Lower lobe of right lung (tissue), 2 donors: ENCODE measurements around the gene SLC35D3. TPM values are rescaled to one million over a fixed set of nuclear protein-coding genes. Genes with fewer than 3 reads are reported as not detected.
"Not testable (repeated sequence)": the region's sequence is repeated elsewhere in the genome, so short reads cannot be mapped to it uniquely, and the experiment has no call there.

Experiments
- ATAC-seq, 2 donors: fragments of 200-7000 bp; cut with Tn5 transposase; one replicate each; pipeline ENCODE4 v1.9.1; 2020 to 2022; ENCODE audit warnings: mild to moderate bottlenecking in 2 of 2, moderate library complexity in 2 of 2
- DNase-seq: peaks from one replicate; pipeline ENCODE4 v3.0.0-alpha.2; 2020
- H3K27ac ChIP-seq: fragments of 200-600 bp; one replicate; pipeline ENCODE4 v1.8.0; 2022
- H3K27me3 ChIP-seq: fragments of 200-600 bp; one replicate; pipeline ENCODE4 v1.8.0; 2022; ENCODE audit warnings: low read depth
- H3K36me3 ChIP-seq: fragments of 200-600 bp; one replicate; pipeline ENCODE4 v1.8.0; 2022; ENCODE audit warnings: mild to moderate bottlenecking
- H3K4me1 ChIP-seq: fragments of 200-600 bp; one replicate; pipeline ENCODE4 v1.8.0; 2022
- H3K4me3 ChIP-seq: fragments of 200-600 bp; one replicate; pipeline ENCODE4 v1.8.0; 2022; ENCODE audit warnings: mild to moderate bottlenecking
- H3K9me3 ChIP-seq: fragments of 200-600 bp; one replicate; pipeline ENCODE4 v1.8.0; 2022
- intact Hi-C: fragments of 100-400 bp; cut with DNase I; formaldehyde crosslinking; loops from one replicate; pipeline ENCODE4 v1.11.0; 2022
- total RNA-seq: library from RNA; stranded (reverse); fragmentation: NEBNext Ultra II Directional; extraction: Animal tissue kit (Norgen Biotek cat#: 25700); gene quantifications from one replicate; pipeline ENCODE4 v1.2.1, GENCODE V29; 2021
- TF ChIP-seq, protein P1 (sequence below): fragments of 200-600 bp; IDR thresholded peaks from one replicate; pipeline ENCODE4 v1.8.0; 2022; ENCODE audit warnings: antibody characterized with exemption, mild to moderate bottlenecking
- donor health status: DM: no; HTN: yes; CAD: no; lungs with severe emphysema.

Gene SLC35D3
- total RNA-seq, 1 donor from 2014 or later: not detected

DNA sequence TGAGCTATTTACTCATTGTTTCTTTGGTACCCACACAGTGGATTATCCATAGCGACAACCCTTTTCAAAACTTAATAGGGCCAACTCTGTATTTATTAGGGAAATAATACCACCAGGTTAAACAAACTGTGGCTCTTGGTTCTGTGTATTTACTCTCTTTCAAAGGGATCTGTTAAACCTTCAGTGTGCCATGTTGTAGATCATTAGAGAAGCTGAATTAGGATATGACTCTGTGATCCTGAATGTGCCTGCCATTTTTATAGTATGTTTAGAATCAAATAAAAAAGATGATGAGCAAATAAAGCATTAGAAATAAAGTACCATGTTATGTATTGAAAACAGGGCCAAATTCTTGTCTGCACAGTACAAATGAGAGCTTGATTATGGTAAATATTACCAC lies 25.0 kb upstream of the SLC35D3 start:
- Histone ChIP-seq H3K4me1 (no peaks in the 10 kb centered on the region), H3K27me3 (no peaks in the 10 kb centered on the region), H3K27ac (no peak overlapping the region), H3K9me3 (no peaks in the 10 kb centered on the region), H3K36me3 (peaks cover 23% of the 10 kb centered on the region), H3K4me3 (no peak overlapping the region)
- TF ChIP-seq, protein P1, sequence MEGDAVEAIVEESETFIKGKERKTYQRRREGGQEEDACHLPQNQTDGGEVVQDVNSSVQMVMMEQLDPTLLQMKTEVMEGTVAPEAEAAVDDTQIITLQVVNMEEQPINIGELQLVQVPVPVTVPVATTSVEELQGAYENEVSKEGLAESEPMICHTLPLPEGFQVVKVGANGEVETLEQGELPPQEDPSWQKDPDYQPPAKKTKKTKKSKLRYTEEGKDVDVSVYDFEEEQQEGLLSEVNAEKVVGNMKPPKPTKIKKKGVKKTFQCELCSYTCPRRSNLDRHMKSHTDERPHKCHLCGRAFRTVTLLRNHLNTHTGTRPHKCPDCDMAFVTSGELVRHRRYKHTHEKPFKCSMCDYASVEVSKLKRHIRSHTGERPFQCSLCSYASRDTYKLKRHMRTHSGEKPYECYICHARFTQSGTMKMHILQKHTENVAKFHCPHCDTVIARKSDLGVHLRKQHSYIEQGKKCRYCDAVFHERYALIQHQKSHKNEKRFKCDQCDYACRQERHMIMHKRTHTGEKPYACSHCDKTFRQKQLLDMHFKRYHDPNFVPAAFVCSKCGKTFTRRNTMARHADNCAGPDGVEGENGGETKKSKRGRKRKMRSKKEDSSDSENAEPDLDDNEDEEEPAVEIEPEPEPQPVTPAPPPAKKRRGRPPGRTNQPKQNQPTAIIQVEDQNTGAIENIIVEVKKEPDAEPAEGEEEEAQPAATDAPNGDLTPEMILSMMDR: no peak
- intact Hi-C loops: no loop called here
- DNase-seq: no peak
- ATAC-seq: no peak

DNA sequence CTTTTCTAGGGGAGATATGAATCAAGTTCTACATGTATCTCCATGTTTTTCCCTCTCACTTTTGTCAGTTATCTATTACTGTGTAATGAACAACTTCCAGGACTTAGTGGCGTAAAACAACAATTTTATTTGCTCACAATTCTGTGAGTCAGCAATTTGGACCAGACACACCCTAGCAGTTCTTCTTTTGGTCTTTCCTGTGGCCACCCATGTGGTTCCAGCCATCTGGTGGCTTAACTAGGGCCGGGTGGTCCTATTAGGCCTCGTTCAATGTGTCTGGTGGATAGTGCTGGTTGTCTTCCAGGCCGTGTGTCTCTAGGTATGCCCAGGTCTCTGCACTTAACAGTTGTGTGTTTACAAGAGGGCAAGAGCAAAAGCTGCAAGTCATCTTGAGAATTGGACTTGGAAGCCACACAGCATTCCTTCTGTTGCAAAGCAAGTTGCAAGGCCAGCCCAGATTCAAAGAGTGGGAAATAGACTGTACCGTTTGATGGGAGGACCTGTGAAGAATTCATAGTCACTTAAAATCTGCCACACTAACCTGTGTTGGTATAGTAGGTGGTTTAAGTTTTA lies 20.8 kb upstream of the SLC35D3 start:
- TF ChIP-seq, protein P1: no peak
- DNase-seq (no peak), ATAC-seq (no peak)
- Histone ChIP-seq H3K9me3 (no peaks in the 10 kb centered on the region), H3K36me3 (peaks cover 35% of the 10 kb centered on the region), H3K27me3 (no peaks in the 10 kb centered on the region), H3K4me3 (no peak overlapping the region), H3K4me1 (no peaks in the 10 kb centered on the region), H3K27ac (no peak overlapping the region)
- intact Hi-C loops: no loop called here

DNA sequence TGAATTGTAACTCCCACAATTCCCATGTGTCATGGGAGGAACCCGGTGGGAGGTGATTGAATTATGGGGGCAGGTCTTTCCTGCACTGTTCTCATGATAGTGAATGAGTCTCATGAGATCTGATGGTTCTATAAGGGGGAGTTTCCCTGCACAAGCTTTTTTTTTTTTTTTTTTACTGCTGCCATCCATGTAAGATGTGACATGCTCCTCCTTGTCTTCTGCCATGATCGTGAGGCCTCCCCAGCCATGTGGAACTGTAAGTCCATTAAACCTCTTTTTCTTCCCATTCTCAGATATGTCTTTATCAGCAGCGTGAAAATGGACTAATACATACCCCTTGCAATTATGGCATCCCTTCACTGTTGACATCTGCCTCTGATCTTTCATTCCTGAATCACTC lies 17.6 kb upstream of the SLC35D3 start:
- H3K4me1 ChIP-seq, H3K27me3 ChIP-seq, intact Hi-C loops, H3K27ac ChIP-seq, H3K9me3 ChIP-seq, ATAC-seq, H3K4me3 ChIP-seq, DNase-seq: not testable (repeated sequence)
- H3K36me3 ChIP-seq: peaks cover 31% of the 10 kb centered on the region

DNA sequence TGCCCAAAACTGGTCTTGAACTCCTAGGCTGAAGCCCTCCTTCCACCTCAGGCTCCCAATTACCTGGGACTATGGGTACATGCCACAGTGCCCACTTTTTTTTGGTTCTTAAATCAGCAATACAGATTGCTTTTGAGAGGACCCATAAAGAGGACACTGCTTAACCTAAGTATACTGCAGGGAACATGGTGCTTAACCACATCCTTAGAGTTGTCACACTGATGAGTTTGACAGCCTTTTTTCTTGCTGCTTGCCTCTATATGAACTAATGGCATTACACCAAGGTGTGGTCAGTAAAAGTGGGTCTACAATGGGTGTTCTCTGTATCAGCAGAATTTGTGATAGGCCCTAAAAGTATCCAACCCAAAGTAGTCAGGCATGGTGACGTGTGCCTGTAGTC lies 7.2 kb upstream of the SLC35D3 start:
- Histone ChIP-seq H3K36me3 (peaks cover 4% of the 10 kb centered on the region), H3K4me3 (no peak overlapping the region), H3K4me1 (no peaks in the 10 kb centered on the region), H3K27me3 (peaks cover 18% of the 10 kb centered on the region), H3K9me3 (no peaks in the 10 kb centered on the region), H3K27ac (no peak overlapping the region)
- intact Hi-C loops: no loop called here
- DNase-seq (no peak), ATAC-seq (no peak)
- TF ChIP-seq, protein P1: no peak

DNA sequence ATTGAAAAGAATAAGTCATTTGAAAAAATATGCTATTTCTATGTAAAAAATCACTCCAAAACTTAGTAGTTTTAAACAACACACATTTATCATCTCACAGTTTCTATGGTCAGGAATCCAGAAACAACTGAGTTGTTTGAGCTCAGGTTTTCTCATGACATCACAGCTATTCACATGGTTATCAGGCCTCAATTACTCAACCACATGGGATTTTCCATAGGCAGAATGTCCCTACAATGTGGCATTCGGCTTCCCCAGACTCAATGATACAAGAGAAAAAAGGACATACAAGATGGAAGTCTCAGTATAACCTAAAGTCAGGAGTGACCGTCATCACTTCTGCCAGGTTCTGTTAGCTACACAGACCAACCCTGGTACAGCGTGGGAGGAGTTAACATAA lies 3.4 kb upstream of the SLC35D3 start:
- ATAC-seq (no peak), DNase-seq (no peak)
- H3K4me1 ChIP-seq: peaks cover 36% of the 10 kb centered on the region
- no peak overlapping the region for H3K4me3 ChIP-seq
- peaks cover 55% of the 10 kb centered on the region for H3K27me3 ChIP-seq
- H3K27ac ChIP-seq: no peak overlapping the region
- TF ChIP-seq, protein P1: no peak
- peaks cover 4% of the 10 kb centered on the region for H3K36me3 ChIP-seq
- no peaks in the 10 kb centered on the region for H3K9me3 ChIP-seq
- intact Hi-C loops: no loop called here

DNA sequence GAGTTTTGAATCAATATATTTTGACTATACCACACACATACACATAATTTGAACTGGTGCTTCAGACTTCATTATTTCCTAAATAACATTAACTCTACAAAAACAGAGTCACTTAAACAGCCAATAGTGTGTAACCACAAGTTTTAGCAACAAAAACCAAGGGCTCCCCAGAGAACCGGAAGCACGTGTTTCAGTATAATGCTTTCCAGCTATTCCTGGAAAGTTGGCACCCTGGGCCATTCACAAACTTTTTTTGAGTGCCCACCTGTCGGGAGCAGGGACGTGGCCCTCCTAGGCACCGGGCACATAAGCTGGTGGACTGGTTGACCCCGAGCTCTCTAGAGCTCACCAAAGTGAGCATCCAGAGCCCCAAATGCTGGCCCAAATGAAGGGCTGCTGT lies 1.9 kb upstream of the SLC35D3 start:
- ATAC-seq: no peak
- DNase-seq: no peak
- TF ChIP-seq, protein P1: no peak
- H3K27me3 ChIP-seq: peaks cover 65% of the 10 kb centered on the region
- no peak overlapping the region for H3K4me3 ChIP-seq
- H3K4me1 ChIP-seq: peaks cover 38% of the 10 kb centered on the region
- H3K9me3 ChIP-seq: no peaks in the 10 kb centered on the region
- H3K27ac ChIP-seq: no peak overlapping the region
- H3K36me3 ChIP-seq: no peaks in the 10 kb centered on the region
- intact Hi-C loops: no loop called here
